Frontal cortex (tissue), 4 donors: ENCODE results near the gene GSAP. TPM values are rescaled to one million over a fixed set of nuclear protein-coding genes. Genes with fewer than 3 reads are reported as not detected.
"Not testable (repeated sequence)": the region's sequence is repeated elsewhere in the genome, so short reads cannot be mapped to it uniquely, and the experiment has no call there.

ENCODE experiments used
- DNase-seq, 2 donors: peaks; one replicate each; pipeline ENCODE4 v3.0.0; 2012; ENCODE audit warnings: low spot score in 2 of 2
- FAIRE-seq: peaks from 2 replicates; lab custom pipeline; 2012; peaks lifted over from hg19 to GRCh38; lab: Jason Lieb, UNC
- total RNA-seq: library from RNA; depleted of rRNA; stranded (reverse); fragments of >200 nt; gene quantifications from one replicate; pipeline ENCODE4 v1.2.3, GENCODE V29; 2014
- donor health status: control.
- donor health status: control.
- donor health status: control.

The GSAP gene
- total RNA-seq, 1 donor from 2014 or later, result 9.0 TPM

GRCh38 chr7:77334039-77334438 is 82.1 kb downstream of the GSAP start:
- DNase-seq, FAIRE-seq: not testable (repeated sequence)

DNA sequence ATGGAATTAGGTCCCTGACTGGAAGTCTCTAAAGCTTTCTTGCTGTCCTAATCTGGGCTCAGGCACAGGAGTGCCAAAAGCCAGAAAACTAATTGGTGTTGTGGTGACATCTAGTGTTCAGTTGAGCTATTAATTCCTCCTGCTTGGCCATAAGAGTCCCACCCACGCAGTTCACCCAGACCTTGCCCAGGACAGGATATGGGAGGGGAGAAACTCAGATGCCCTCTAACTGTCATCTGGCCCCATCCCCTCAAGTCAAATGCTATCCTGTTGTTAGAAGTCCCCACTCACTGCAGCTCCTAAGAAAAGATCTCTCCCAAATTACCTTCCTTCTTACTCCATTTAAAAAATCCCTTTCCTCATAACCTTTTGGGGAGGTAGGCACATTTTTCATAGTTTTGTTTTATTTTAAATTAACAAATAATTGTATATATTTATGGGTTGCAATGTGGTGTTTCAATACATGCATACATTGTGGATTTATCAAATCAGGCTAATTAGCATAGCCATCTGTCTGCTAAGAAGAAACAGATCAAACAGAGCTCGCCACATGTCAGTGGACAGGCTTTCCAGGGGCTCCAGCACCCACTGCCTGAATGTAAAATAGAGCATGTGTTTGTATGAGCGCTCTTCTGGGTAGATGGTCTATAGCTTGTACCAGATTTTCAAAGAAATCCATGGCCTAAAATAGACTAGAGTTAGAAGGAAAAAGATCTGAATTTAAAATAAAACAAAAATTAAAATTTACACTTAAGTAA is 84.0 kb downstream of the GSAP start:
- FAIRE-seq (peak; percentile 40), DNase-seq (peak; percentile 31 to 73)

DNA sequence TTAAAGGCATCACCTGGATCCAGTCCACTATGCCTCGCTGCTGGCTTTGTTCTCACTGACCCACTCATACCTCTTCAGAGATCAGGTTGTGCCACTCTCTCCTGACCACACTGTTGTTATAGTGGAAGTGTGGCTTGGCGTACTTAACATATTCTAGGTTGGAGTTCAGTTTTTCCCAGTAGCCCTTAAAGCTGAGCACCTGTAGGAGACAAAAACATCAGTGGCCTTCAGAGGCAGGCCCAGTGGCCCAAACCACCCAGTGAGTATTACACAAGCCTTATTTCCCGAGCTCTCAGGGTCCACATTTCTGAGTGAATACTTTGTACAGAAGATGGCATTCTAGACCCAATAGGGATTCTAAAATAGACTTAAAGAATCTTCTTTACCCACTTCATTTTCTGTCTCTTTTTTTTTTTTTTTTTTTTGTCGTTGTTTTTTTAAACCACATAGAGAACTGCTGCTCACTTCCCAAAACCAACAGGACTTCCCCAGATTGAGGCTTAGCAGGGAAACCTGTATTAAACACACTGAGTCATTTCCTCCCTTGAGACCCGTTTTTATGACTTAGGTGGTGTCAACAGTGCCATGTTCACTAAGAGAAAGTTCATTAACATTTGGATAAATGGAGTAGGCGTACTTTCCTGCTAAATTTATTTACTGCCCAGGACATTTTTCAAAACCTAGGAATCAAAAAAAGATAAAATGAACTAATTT is 85.8 kb downstream of the GSAP start:
- FAIRE-seq, result no peak
- DNase-seq, result no peak

GRCh38 chr7:77329466-77330168 is 86.5 kb downstream of the GSAP start:
- FAIRE-seq (no peak), DNase-seq (no peak)

DNA sequence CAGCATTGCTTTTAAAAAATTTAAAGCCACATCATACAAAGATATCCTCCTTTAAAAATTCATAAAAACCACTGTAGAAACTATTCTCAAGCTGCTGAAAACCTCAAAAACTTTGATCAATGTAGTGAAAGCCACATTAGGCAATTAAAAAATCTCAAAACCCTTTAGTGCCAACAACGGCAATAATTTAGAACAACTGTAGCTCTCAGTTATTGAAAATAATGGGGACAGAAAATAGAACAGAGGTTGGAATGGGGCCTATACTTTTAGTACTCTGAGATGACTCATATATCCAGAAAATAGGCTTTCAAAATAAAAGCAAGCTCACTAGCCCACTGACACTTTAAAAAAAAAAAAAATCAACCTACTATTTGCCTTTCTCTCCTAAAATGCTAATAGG is 87.5 kb downstream of the GSAP start:
- FAIRE-seq, result no peak
- no peak for DNase-seq

DNA sequence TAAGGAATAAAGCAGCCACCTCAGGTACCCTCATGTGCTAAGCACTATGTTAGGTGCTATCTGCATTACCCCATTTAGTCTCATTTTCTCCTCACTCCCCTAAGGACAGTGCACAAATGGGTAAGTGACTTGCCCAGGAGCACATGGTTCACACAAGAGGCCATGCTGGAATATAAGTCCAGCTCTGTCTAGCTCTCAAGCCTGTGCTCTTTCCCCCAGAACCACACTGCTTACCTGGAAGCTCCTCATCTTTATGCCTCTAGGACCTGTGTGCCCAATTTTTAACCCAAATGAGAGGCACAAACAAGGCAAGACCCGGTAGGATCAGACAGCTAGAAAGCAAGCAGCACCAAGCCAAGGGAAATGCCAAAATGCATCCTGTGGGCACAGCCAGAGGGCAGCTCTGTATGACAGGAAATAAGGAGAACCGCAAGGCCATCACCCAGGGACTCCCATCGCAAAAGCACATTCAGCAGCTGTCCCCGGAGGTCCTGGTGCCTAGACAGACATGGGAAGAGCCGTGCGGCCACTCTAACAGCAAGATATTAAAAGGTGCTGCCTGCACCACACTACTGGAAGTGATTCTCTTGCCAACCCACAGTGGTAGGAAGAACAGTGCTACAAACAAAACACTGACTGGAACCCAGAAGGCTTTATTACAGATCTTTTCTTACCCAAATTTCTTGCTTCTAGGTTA is 88.1 kb downstream of the GSAP start:
- no peak for FAIRE-seq

GRCh38 chr7:77327067-77327931 is 88.8 kb downstream of the GSAP start:
- no peak for DNase-seq
- no peak for FAIRE-seq

More for the DNA sequence above, 88.1 kb downstream of the GSAP start:
- no peak for DNase-seq

- FAIRE-seq (no peak), DNase-seq (no peak)
Observed at GRCh38 chr7:77326131-77326530, 90.0 kb downstream of the GSAP start.

DNA sequence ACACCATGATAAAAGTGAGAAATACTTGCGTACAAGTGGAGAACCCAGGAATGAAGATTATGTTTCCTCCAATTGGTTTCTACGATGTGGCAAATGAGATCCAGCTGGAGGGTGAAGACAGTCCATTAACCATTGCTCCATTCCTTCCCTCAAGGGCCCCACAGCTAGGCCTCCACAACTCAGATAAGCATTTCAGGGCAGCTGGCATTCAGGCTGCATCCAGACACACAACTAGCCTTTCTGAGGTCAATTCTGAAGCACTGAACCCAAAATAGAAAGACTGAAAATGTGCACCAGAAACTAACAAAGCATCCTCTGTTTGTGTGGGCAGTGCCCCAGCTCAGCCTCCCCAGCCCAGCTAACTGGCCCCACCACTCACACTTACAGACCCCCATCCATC is 94.8 kb downstream of the GSAP start:
- FAIRE-seq (no peak), DNase-seq (no peak)

- DNase-seq (no peak), FAIRE-seq (no peak)
Observed at GRCh38 chr7:77320714-77321113, 95.4 kb downstream of the GSAP start.

DNA sequence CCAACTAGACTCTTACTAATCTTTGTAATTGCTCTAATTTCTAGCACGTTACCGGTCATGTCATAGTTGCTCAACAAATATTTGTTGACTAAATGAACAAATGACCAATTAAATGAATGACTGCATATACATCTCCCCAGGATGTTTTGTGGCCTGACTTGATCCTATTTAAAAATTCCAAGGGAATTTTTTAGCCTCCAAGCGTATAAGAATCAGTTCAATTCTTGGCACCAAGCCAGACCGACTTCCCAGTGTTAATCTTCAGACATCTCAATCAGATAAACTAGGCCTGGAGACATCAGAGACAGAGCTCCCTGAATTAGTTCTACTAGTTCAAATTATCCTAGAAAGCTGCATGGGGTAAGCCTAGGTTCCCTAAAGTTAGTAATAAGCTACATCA is 96.0 kb downstream of the GSAP start:
- DNase-seq (no peak), FAIRE-seq (no peak)

- DNase-seq, result no peak
- no peak for FAIRE-seq
Observed at GRCh38 chr7:77318019-77318418, 98.1 kb downstream of the GSAP start.

GRCh38 chr7:77316219-77316978 is 99.8 kb downstream of the GSAP start:
- no peak for DNase-seq
- FAIRE-seq, result no peak

GRCh38 chr7:77315182-77315591 is 101.0 kb downstream of the GSAP start:
- no peak for FAIRE-seq

DNA sequence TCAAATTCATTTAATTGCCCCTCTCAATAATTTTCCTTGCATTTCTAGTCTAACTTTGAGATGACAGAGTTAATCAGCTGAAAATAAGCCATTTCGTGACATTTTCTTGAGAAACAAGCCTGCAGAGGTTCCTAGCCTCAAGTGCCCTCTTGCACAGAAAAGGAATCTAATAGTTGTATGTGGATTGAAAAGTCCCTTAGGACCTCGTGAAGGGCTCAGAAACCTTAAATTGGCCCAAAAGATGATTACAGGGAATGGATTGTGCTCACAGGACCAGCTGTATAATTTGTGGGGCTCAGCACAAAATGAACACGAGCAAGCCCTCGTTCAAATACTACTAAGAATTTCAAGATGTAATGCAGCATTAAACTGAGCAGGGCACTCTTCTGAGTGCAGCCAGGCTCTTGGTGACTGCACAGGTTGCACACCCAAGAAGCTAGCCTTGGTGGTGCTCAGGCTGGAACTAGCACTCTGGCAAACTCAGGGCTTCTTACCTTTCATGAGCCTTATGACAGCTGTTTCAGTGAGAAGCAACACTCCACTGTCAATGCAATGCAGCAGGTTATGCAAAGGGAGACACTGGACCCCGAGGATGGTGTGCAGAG is 102.2 kb downstream of the GSAP start:
- FAIRE-seq, result no peak

More at GRCh38 chr7:77315182-77315591, 101.0 kb downstream of the GSAP start:
- DNase-seq, result no peak

GRCh38 chr7:77313085-77313484 is 103.1 kb downstream of the GSAP start:
- FAIRE-seq (no peak), DNase-seq (no peak)

More for the DNA sequence above, 102.2 kb downstream of the GSAP start:
- no peak for DNase-seq

- no peak for FAIRE-seq
- no peak for DNase-seq
Observed at GRCh38 chr7:77310982-77311381, 105.2 kb downstream of the GSAP start.

- no peak for FAIRE-seq
- no peak for DNase-seq
Observed at GRCh38 chr7:77309714-77310220, 106.4 kb downstream of the GSAP start.
